K562 (cell line): Measurements from ENCODE around the gene LDLRAD3. TPM values are rescaled to one million over a fixed set of nuclear protein-coding genes. Genes with fewer than 3 reads are reported as not detected.

ENCODE experiments used
- ATAC-seq: fragments of 200-7000 bp; cut with Tn5 transposase; 3 replicates; pipeline ENCODE4 v1.9.1; 2020; ENCODE audit warnings: moderate library complexity
- BruUV-seq: library from RNA; stranded (reverse); fragments of 400-500 nt; replicated peaks from 2 replicates; lab custom pipeline; 2021; lab: Mats Ljungman, UMichigan
- CTCF ChIA-PET: fragments of 300-600 bp; formaldehyde crosslinking; extraction: SDS; loops from one replicate; lab custom pipeline; 2021; ENCODE audit warnings: low intra/inter-chr PET ratio; lab: Yijun Ruan, JAX
- POLR2A ChIA-PET: fragments of 300-600, 350-650 bp; sonication (Branson Sonifier 250); formaldehyde crosslinking; extraction: SDS; loops from one replicate; lab custom pipeline; 2021; ENCODE audit warnings: antibody characterized with exemption, inconsistent platforms; lab: Yijun Ruan, JAX
- DNase-seq, 4 experiments: peaks; one replicate each; pipeline versions ENCODE4 v3.0.0 to v3.0.0-alpha.2; 2011 to 2018; ENCODE audit warnings: low spot score in 3 of 4, mixed read lengths in 3 of 4; ENCODE audit errors: extremely low read depth in 1 of 4
- FAIRE-seq: peaks from 2 replicates; lab custom pipeline; 2011; peaks lifted over from hg19 to GRCh38; lab: Jason Lieb, UNC
- H2AFZ ChIP-seq: 2 replicates; pipeline ENCODE4 v1.6.0; 2011; ENCODE audit warnings: low read depth, low read length, control low read depth, inconsistent platforms
- H3K27ac ChIP-seq: fragments of 200-600 bp; 3 replicates; pipeline ENCODE4 v1.8.0; 2011; ENCODE audit warnings: low read depth, mild to moderate bottlenecking, control low read depth, inconsistent platforms, low read length, moderate library complexity, mixed read lengths; ENCODE audit errors: extremely low read depth
- H3K27me3 ChIP-seq, 2 experiments: fragments of 300-600 bp in 1 of 2; 2 replicates in 1 of 2; 3 replicates in 1 of 2; pipeline versions ENCODE4 v1.6.0 to v1.8.0; 2011; ENCODE audit warnings: inconsistent platforms in 2 of 2, low read length in 2 of 2, mild to moderate bottlenecking in 1 of 2, mixed read lengths in 1 of 2, moderate library complexity in 1 of 2; ENCODE audit not compliant: control insufficient read depth in 2 of 2, insufficient read depth in 2 of 2
- H3K36me3 ChIP-seq: fragments of 300-600 bp; 3 replicates; pipeline ENCODE4 v1.8.0; 2011; ENCODE audit warnings: mild to moderate bottlenecking, low read length, inconsistent platforms; ENCODE audit not compliant: control insufficient read depth, insufficient read depth
- H3K4me1 ChIP-seq, 2 experiments: fragments of 200-600 bp in 1 of 2; replicated peaks in 1 of 2; 2 replicates in 1 of 2; 3 replicates in 1 of 2; pipeline versions ENCODE4 v1.5.1 to v1.8.0; 2011; ENCODE audit warnings: inconsistent platforms in 2 of 2, low read length in 2 of 2, mild to moderate bottlenecking in 1 of 2, mixed read lengths in 1 of 2, moderate library complexity in 1 of 2; ENCODE audit not compliant: control insufficient read depth in 2 of 2, insufficient read depth in 2 of 2
- H3K4me2 ChIP-seq: 2 replicates; pipeline ENCODE4 v1.6.1; 2011; ENCODE audit warnings: low read length, control low read depth, inconsistent platforms, mixed read lengths; ENCODE audit not compliant: insufficient read depth
- H3K4me3 ChIP-seq: fragments of 200-600 bp; sonication (generic), shearing (Covaris generic); 2 replicates; pipeline ENCODE4 v1.5.1; 2016; ENCODE audit warnings: control low read depth, inconsistent platforms
- H3K79me2 ChIP-seq: fragments of 200-600 bp; 3 replicates; pipeline ENCODE4 v1.8.0; 2011; ENCODE audit warnings: low read length, inconsistent platforms; ENCODE audit not compliant: control insufficient read depth, insufficient read depth
- H3K9ac ChIP-seq, 2 experiments: 2 replicates each; pipeline versions ENCODE4 v1.6.0 to v1.6.1; 2011; ENCODE audit warnings: low read depth in 2 of 2, low read length in 2 of 2, control low read depth in 1 of 2, inconsistent platforms in 1 of 2, mild to moderate bottlenecking in 1 of 2, mixed read lengths in 1 of 2; ENCODE audit not compliant: insufficient read depth in 1 of 2
- H3K9me1 ChIP-seq: one replicate; pipeline ENCODE4 v1.6.0; 2011; ENCODE audit warnings: inconsistent platforms, mild to moderate bottlenecking, low read length, moderate library complexity; ENCODE audit not compliant: control insufficient read depth, insufficient read depth
- H3K9me3 ChIP-seq: replicated peaks from 2 replicates; pipeline ENCODE4 v1.5.1; 2011; ENCODE audit warnings: low read depth, low read length, inconsistent platforms; ENCODE audit not compliant: control insufficient read depth, insufficient read depth
- H4K20me1 ChIP-seq: replicated peaks from 2 replicates; pipeline ENCODE4 v1.6.1; 2011; ENCODE audit warnings: low read length, inconsistent platforms, mixed read lengths; ENCODE audit not compliant: control insufficient read depth, insufficient read depth
- BCOR ChIP-seq: fragments of 450-650 bp; IDR thresholded peaks from 2 replicates; pipeline ENCODE4 v1.6.1; 2016
- CHD4 ChIP-seq: fragments of 200-600 bp; sonication (generic); IDR thresholded peaks from 3 replicates; pipeline ENCODE4 v1.6.1; 2012; ENCODE audit warnings: low read depth, mild to moderate bottlenecking, mixed read lengths, low read length, inconsistent platforms; ENCODE audit not compliant: insufficient read depth, insufficient replicate concordance, poor library complexity, severe bottlenecking
- KDM1A ChIP-seq, 2 experiments: fragments of 450-650 bp; IDR thresholded peaks; 2 replicates each; pipeline ENCODE4 v1.6.1; 2016; ENCODE audit warnings: mild to moderate bottlenecking in 2 of 2
- SMARCE1 ChIP-seq: fragments of 450-650 bp; IDR thresholded peaks from 2 replicates; pipeline ENCODE4 v1.7.1; 2016; ENCODE audit warnings: mild to moderate bottlenecking
- SP2 ChIP-seq: IDR thresholded peaks from 2 replicates; pipeline ENCODE4 v1.6.1; 2011; ENCODE audit warnings: mild to moderate bottlenecking, low read depth, low read length, moderate library complexity; ENCODE audit not compliant: poor library complexity, severe bottlenecking; ENCODE audit errors: extremely low read depth
- SRSF3 ChIP-seq: fragments of 200-400 bp; formaldehyde crosslinking; IDR thresholded peaks from 2 replicates; pipeline ENCODE4 v1.6.1; 2016; ENCODE audit warnings: mild to moderate bottlenecking, low read length, moderate library complexity; ENCODE audit not compliant: insufficient read depth
- TBP ChIP-seq: optimal IDR thresholded peaks from 2 replicates; pipeline ENCODE3; 2011; ENCODE audit warnings: low read depth, low read length, improper control_type of control experiment
- TCF3 ChIP-seq: sonication (generic); formaldehyde crosslinking; IDR thresholded peaks from 2 replicates; pipeline ENCODE4 v1.4.0; 2020; ENCODE audit warnings: mild to moderate bottlenecking, missing genetic modification reagents
- U2AF2 ChIP-seq: fragments of 200-400 bp; formaldehyde crosslinking; optimal IDR thresholded peaks from 2 replicates; pipeline ENCODE3; 2017; ENCODE audit warnings: low read depth, mild to moderate bottlenecking, low read length
- ZNF253 ChIP-seq: fragments of 250-450 bp; sonication (Bioruptor Pico); conservative IDR thresholded peaks from 2 replicates; pipeline ENCODE4 v1.6.1; 2021; ENCODE audit warnings: mild to moderate bottlenecking
- WGBS: fragments of 100-300 bp; shearing (Covaris generic); methylation state at CpG from one replicate; pipeline ENCODE4 v1.1.6; 2016; ENCODE audit warnings: low coverage, mixed read lengths; ENCODE audit not compliant: insufficient coverage; ENCODE audit errors: missing lambda C conversion rate; 5-methylcytosine and 5-hydroxymethylcytosine counted together
- in situ Hi-C: fragments of 300-500 bp; cut with MboI; formaldehyde crosslinking; loops from 4 replicates; pipeline ENCODE4 v1.15.0; 2018; ENCODE audit warnings: inconsistent platforms, mixed read lengths
- intact Hi-C: fragments of 100-400 bp; cut with micrococcal nuclease; formaldehyde crosslinking; loops from 2 replicates; pipeline ENCODE4 v1.14.2; 2022
- polyA plus RNA-seq, 8 experiments: library from polyadenylated mRNA; depleted of rRNA in 4 of 8; stranded (reverse) in 5 of 8; unstranded in 3 of 8; fragments of >200 nt; fragmentation: Nextera tagmentation in 2 of 8; fragmentation: Illumina TruSeq in 1 of 8; extraction: Ambion mirVana in 2 of 8; extraction: Trizol in 1 of 8; gene quantifications; 2 replicates each; pipeline versions ENCODE4 v1.2.1 to v1.2.3, GENCODE V29; 2011 to 2014; ENCODE audit warnings: inconsistent platforms in 1 of 8, missing spikeins in 1 of 8
- total RNA-seq, 7 experiments: library from RNA; depleted of rRNA in 6 of 7; stranded (reverse); fragments of >200 nt in 6 of 7; fragmentation: Illumina TruSeq in 2 of 7; extraction: Trizol in 2 of 7; gene quantifications; 2 replicates each; pipeline versions ENCODE4 v1.2.1 to v1.2.3, GENCODE V29; 2011 to 2021; ENCODE audit warnings: low replicate concordance in 1 of 7
- TF ChIP-seq, protein P1 (sequence below), 2 experiments: fragments of 450-650 bp in 1 of 2; sonication (generic) in 1 of 2; formaldehyde crosslinking; conservative IDR thresholded peaks; 2 replicates each; pipeline versions ENCODE4 v1.4.0 to v1.8.1; 2020 to 2022; ENCODE audit warnings: mild to moderate bottlenecking in 1 of 2, missing genetic modification reagents in 1 of 2
- TF ChIP-seq, protein P2 (sequence below): sonication (generic); formaldehyde crosslinking; IDR thresholded peaks from 2 replicates; pipeline ENCODE4 v1.8.1; 2023; ENCODE audit warnings: mild to moderate bottlenecking, missing genetic modification reagents, moderate library complexity
- TF ChIP-seq, protein P3 (sequence below), 3 experiments: IDR thresholded peaks in 2 of 3; conservative IDR thresholded peaks in 1 of 3; 2 replicates each; pipeline ENCODE4 v1.5.1; 2011 to 2012; ENCODE audit warnings: low read length in 3 of 3, mild to moderate bottlenecking in 3 of 3, control low read depth in 2 of 3, improper control_type of control experiment in 1 of 3, inconsistent platforms in 1 of 3, low read depth in 1 of 3, mixed read lengths in 1 of 3, moderate library complexity in 1 of 3; ENCODE audit not compliant: insufficient read depth in 2 of 3
- TF ChIP-seq, protein P4 (sequence below): sonication (generic); formaldehyde crosslinking; IDR thresholded peaks from 2 replicates; pipeline ENCODE4 v1.8.0; 2022; ENCODE audit warnings: mild to moderate bottlenecking, low read depth, missing genetic modification reagents

Gene LDLRAD3
- total and polyA plus RNA-seq, 9 of the 15 experiments (the other 6 are each of a cell fraction or from before 2014, with no cell fraction given) = 0.73 to 7.2 (median 3.5) TPM

DNA sequence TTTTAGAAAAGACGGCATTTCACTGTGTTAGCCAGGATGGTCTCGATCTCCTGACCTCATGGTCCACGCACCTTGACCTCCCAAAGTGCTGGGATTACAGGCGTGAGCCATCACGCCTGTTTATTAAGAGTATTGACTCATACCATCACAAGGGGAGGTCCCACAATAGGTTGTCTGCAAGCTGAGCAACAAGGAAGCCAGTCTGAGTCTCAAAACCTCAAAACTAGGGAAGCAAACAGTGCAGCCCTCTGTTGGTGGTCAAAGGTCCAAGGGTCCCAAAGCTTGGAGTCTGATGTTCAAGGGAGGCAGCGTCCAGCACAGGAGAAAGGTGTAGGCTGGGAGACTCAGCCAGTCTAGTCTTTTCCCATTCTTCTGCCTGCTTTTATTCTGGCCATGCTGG lies 32.8 kb upstream of the LDLRAD3 start (continued):
- no peak for TF ChIP-seq CHD4

DNA sequence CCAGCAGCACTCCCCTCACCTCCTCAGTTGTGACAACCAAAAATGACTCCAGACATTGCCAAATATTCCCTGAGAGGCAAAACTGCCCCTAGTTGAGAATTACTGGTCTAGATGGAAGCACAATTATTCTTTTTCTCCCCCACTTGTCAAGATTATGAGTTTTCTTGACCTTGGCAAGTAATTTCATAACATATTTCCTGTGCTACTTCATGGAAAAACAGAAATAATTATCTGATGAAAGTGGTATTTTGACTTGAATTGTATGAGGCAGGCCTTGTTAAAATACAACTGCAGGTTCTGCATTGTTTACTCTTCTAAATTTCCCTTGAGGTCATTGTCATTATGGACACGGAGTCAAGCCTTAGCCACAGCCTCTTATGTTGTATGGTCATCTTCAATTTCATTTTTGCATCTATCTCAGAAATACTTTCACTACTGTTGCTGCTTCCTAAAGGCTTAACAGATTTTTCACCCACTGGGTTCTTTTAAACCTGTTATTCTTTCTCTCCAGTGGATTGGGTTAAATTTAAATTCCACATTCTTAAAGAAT lies 32.2 kb upstream of the LDLRAD3 start:
- no peak for DNase-seq
- H3K4me3 ChIP-seq = no peak overlapping the region
- POLR2A ChIA-PET = no interaction called here
- H4K20me1 ChIP-seq = no peaks in the 10 kb centered on the region
- H2AFZ ChIP-seq = no peak overlapping the region
- H3K27me3 ChIP-seq = no peaks in the 10 kb centered on the region; a peak in 2 of 5 replicates
- BruUV-seq = no TSS peak
- intact Hi-C loops (no loop called here), in situ Hi-C loops (no loop called here)
- no peak for ATAC-seq
- no peaks in the 10 kb centered on the region for H3K4me1 ChIP-seq
- CTCF ChIA-PET = no interaction called here
- 0% methylated on average over 1 of the region's 1 CpG for WGBS
- no peaks in the 10 kb centered on the region for H3K36me3 ChIP-seq
- no peak overlapping the region for H3K27ac ChIP-seq
- H3K79me2 ChIP-seq = no peaks in the 10 kb centered on the region
- no peaks in the 10 kb centered on the region for H3K9me1 ChIP-seq
- no peaks in the 10 kb centered on the region for H3K9me3 ChIP-seq
- no peak overlapping the region for H3K4me2 ChIP-seq
- no peak for FAIRE-seq
- H3K9ac ChIP-seq = no peak overlapping the region
- TF ChIP-seq U2AF2 = no peak
- TF ChIP-seq TBP = no peak
- no peak for TF ChIP-seq ZNF253 (CRISPR knock-in tag)
- no peak for TF ChIP-seq BCOR
- TF ChIP-seq KDM1A (IDR thresholded peaks at IDR 0.05) = no peak
- TF ChIP-seq, protein P1, sequence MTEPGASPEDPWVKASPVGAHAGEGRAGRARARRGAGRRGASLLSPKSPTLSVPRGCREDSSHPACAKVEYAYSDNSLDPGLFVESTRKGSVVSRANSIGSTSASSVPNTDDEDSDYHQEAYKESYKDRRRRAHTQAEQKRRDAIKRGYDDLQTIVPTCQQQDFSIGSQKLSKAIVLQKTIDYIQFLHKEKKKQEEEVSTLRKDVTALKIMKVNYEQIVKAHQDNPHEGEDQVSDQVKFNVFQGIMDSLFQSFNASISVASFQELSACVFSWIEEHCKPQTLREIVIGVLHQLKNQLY (CRISPR knock-in tag; conservative IDR thresholded peaks at IDR 0.05) = no peak
- TF ChIP-seq, protein P2, sequence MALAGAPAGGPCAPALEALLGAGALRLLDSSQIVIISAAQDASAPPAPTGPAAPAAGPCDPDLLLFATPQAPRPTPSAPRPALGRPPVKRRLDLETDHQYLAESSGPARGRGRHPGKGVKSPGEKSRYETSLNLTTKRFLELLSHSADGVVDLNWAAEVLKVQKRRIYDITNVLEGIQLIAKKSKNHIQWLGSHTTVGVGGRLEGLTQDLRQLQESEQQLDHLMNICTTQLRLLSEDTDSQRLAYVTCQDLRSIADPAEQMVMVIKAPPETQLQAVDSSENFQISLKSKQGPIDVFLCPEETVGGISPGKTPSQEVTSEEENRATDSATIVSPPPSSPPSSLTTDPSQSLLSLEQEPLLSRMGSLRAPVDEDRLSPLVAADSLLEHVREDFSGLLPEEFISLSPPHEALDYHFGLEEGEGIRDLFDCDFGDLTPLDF (CRISPR knock-in tag) = no peak
- TF ChIP-seq SP2 = no peak
- TF ChIP-seq, protein P3, sequence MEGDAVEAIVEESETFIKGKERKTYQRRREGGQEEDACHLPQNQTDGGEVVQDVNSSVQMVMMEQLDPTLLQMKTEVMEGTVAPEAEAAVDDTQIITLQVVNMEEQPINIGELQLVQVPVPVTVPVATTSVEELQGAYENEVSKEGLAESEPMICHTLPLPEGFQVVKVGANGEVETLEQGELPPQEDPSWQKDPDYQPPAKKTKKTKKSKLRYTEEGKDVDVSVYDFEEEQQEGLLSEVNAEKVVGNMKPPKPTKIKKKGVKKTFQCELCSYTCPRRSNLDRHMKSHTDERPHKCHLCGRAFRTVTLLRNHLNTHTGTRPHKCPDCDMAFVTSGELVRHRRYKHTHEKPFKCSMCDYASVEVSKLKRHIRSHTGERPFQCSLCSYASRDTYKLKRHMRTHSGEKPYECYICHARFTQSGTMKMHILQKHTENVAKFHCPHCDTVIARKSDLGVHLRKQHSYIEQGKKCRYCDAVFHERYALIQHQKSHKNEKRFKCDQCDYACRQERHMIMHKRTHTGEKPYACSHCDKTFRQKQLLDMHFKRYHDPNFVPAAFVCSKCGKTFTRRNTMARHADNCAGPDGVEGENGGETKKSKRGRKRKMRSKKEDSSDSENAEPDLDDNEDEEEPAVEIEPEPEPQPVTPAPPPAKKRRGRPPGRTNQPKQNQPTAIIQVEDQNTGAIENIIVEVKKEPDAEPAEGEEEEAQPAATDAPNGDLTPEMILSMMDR (IDR thresholded peaks at IDR 0.05 in 2 of 3, conservative IDR thresholded peaks at IDR 0.05 in 1 of 3; ENCODE audit: insufficient read depth in 2 of 3, low read depth in 1 of 3, low read length in 3 of 3) = no peak
- no peak for TF ChIP-seq SMARCE1
- no peak for TF ChIP-seq SRSF3
- TF ChIP-seq, protein P4, sequence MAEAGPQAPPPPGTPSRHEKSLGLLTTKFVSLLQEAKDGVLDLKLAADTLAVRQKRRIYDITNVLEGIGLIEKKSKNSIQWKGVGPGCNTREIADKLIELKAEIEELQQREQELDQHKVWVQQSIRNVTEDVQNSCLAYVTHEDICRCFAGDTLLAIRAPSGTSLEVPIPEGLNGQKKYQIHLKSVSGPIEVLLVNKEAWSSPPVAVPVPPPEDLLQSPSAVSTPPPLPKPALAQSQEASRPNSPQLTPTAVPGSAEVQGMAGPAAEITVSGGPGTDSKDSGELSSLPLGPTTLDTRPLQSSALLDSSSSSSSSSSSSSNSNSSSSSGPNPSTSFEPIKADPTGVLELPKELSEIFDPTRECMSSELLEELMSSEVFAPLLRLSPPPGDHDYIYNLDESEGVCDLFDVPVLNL (CRISPR knock-in tag) = no peak
- TF ChIP-seq TCF3 (CRISPR knock-in tag) = no peak
